Astrocyte of the spinal cord (primary cell): ENCODE measurements around the gene NFATC4.

ENCODE experiments used
- DNase-seq: peaks from one replicate; pipeline ENCODE4 v3.0.0; 2011; ENCODE audit warnings: low read depth, low spot score
- H3K4me3 ChIP-seq: 2 replicates; pipeline ENCODE4 v1.5.1; 2011; ENCODE audit warnings: low read depth, mild to moderate bottlenecking, low read length, moderate library complexity
- CTCF ChIP-seq: IDR thresholded peaks from 2 replicates; pipeline ENCODE4 v1.5.1; 2012; ENCODE audit warnings: low read depth, mild to moderate bottlenecking, low read length, inconsistent platforms
- in situ Hi-C: cut with HindIII; loops from 2 replicates; pipeline ENCODE4 v1.10.0; 2017; ENCODE audit warnings: low sequenced_read_pairs

NFATC4 gene

GRCh38 chr14:24414732-24415420 is 46.9 kb downstream of the NFATC4 start:
- no peak for DNase-seq
- TF ChIP-seq CTCF = no peak
- in situ Hi-C loops = no loop called here
- H3K4me3 ChIP-seq = no peak overlapping the region

- no peak for TF ChIP-seq CTCF
- in situ Hi-C loops = no loop called here
- no peak overlapping the region for H3K4me3 ChIP-seq
- DNase-seq = no peak
These were observed 47.7 kb downstream of the NFATC4 start for GRCh38 chr14:24415421-24416253.

- in situ Hi-C loops = no loop called here
- no peak for TF ChIP-seq CTCF
These were observed 48.4 kb downstream of the NFATC4 start for GRCh38 chr14:24416254-24416931.

GRCh38 chr14:24416932-24417619 is 49.1 kb downstream of the NFATC4 start:
- no peak for DNase-seq
- in situ Hi-C loops = no loop called here
- TF ChIP-seq CTCF = no peak
- no peak overlapping the region for H3K4me3 ChIP-seq

More at GRCh38 chr14:24416254-24416931, 48.4 kb downstream of the NFATC4 start:
- no peak for DNase-seq
- no peak overlapping the region for H3K4me3 ChIP-seq

- in situ Hi-C loops = no loop called here
- DNase-seq = no peak
- no peak overlapping the region for H3K4me3 ChIP-seq
- no peak for TF ChIP-seq CTCF
These were observed 50.0 kb downstream of the NFATC4 start for GRCh38 chr14:24417832-24418491.

GRCh38 chr14:24418492-24418873 is 50.5 kb downstream of the NFATC4 start:
- H3K4me3 ChIP-seq = no peak overlapping the region
- in situ Hi-C loops = no loop called here
- no peak for DNase-seq
- no peak for TF ChIP-seq CTCF
